Tibial nerve (tissue), 3 donors: ENCODE results near the gene ARHGEF17.

ENCODE experiments used
- POLR2A ChIP-seq, 2 donors: fragments of 450-650 bp; IDR thresholded peaks; one replicate each; pipeline ENCODE4 v1.6.1; 2017; ENCODE audit warnings: antibody characterized with exemption in 2 of 2, mild to moderate bottlenecking in 2 of 2, moderate library complexity in 2 of 2
- TF ChIP-seq, protein P1 (sequence below), 5 experiments: fragments of 200-600 bp in 3 of 5; fragments of 450-650 bp in 2 of 5; sonication (generic) in 3 of 5; IDR thresholded peaks; one replicate each; pipeline ENCODE4 v1.5.1; 2016 to 2019; ENCODE audit warnings: antibody characterized with exemption in 5 of 5, mild to moderate bottlenecking in 3 of 5, moderate library complexity in 2 of 5

DNA sequence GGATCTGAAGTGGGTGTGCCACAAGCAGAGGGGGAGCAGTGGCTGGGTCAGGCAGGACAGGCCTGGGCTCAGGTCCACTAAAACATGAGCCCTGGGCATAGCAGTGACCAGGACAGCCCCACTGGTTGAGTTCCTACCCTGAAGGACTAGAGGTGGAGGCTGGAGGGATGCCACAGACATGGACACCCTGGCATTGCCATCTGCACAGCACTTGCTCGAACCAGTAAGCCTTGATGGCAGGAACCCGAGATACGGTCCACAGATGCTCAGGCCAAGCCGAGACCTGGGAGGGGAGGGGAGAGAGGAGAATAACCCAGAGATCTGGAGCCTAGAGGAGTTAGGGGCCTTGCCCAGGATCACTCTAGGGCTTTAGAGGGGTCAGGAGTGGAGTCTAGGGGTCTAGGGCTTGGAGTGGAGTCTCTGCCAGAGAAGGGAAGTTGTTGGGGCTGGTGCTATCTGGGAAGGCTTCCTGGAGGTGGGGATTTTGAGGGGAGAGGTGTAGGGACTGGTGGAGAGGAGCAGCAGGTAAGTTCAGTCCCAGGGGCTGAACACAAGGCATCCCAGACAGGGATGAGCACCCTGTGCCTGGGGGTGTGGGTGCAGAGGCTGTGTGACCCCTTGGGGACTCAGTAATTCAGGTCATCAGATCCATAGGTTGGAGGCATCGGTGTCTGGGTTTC is 37.5 kb downstream of the ARHGEF17 start:
- TF ChIP-seq, protein P1, sequence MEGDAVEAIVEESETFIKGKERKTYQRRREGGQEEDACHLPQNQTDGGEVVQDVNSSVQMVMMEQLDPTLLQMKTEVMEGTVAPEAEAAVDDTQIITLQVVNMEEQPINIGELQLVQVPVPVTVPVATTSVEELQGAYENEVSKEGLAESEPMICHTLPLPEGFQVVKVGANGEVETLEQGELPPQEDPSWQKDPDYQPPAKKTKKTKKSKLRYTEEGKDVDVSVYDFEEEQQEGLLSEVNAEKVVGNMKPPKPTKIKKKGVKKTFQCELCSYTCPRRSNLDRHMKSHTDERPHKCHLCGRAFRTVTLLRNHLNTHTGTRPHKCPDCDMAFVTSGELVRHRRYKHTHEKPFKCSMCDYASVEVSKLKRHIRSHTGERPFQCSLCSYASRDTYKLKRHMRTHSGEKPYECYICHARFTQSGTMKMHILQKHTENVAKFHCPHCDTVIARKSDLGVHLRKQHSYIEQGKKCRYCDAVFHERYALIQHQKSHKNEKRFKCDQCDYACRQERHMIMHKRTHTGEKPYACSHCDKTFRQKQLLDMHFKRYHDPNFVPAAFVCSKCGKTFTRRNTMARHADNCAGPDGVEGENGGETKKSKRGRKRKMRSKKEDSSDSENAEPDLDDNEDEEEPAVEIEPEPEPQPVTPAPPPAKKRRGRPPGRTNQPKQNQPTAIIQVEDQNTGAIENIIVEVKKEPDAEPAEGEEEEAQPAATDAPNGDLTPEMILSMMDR (IDR thresholded peaks at IDR 0.05) = no peak
- no peak for TF ChIP-seq POLR2A (IDR thresholded peaks at IDR 0.05)
